Astrocyte of the spinal cord (primary cell): ENCODE measurements around the gene PLEKHF1.

Experiments
- DNase-seq: peaks from one replicate; pipeline ENCODE4 v3.0.0; 2011; ENCODE audit warnings: low read depth, low spot score
- H3K4me3 ChIP-seq: 2 replicates; pipeline ENCODE4 v1.5.1; 2011; ENCODE audit warnings: low read depth, mild to moderate bottlenecking, low read length, moderate library complexity
- CTCF ChIP-seq: IDR thresholded peaks from 2 replicates; pipeline ENCODE4 v1.5.1; 2012; ENCODE audit warnings: low read depth, mild to moderate bottlenecking, low read length, inconsistent platforms
- in situ Hi-C: cut with HindIII; loops from 2 replicates; pipeline ENCODE4 v1.10.0; 2017; ENCODE audit warnings: low sequenced_read_pairs

PLEKHF1 gene

GRCh38 chr19:29635963-29636362 lies 29.3 kb upstream of the PLEKHF1 start:
- in situ Hi-C loops: no loop called here
- no peak overlapping the region for H3K4me3 ChIP-seq
- no peak for DNase-seq
- TF ChIP-seq CTCF: no peak

GRCh38 chr19:29636553-29637360 lies 28.5 kb upstream of the PLEKHF1 start:
- no peak for TF ChIP-seq CTCF

GRCh38 chr19:29639086-29639485 lies 26.2 kb upstream of the PLEKHF1 start:
- H3K4me3 ChIP-seq: no peak overlapping the region
- TF ChIP-seq CTCF: no peak
- DNase-seq: no peak
- in situ Hi-C loops: no loop called here

More at GRCh38 chr19:29636553-29637360, 28.5 kb upstream of the PLEKHF1 start:
- no peak overlapping the region for H3K4me3 ChIP-seq
- no peak for DNase-seq
- in situ Hi-C loops: no loop called here

GRCh38 chr19:29640231-29640630 lies 25.0 kb upstream of the PLEKHF1 start:
- H3K4me3 ChIP-seq: no peak overlapping the region
- no peak for DNase-seq
- TF ChIP-seq CTCF: no peak
- in situ Hi-C loops: no loop called here

- DNase-seq: no peak
- TF ChIP-seq CTCF: no peak
- H3K4me3 ChIP-seq: no peak overlapping the region
- in situ Hi-C loops: no loop called here
These were observed 23.7 kb upstream of the PLEKHF1 start for GRCh38 chr19:29641597-29641996.

- no peak for TF ChIP-seq CTCF
- DNase-seq: no peak
- H3K4me3 ChIP-seq: no peak overlapping the region
- in situ Hi-C loops: no loop called here
These were observed 21.8 kb upstream of the PLEKHF1 start for GRCh38 chr19:29643361-29643935.
